Measurements from ENCODE around the gene ETV3L. TPM values are rescaled to one million over a fixed set of nuclear protein-coding genes. Genes with fewer than 3 reads are reported as not detected.
A peak's percentile ranks its signal among the peaks of the same experiment; 100 is the strongest.
"Not testable (repeated sequence)": the region's sequence is repeated elsewhere in the genome, so short reads cannot be mapped to it uniquely, and the experiment has no call there.

ETV3L gene
- total and polyA plus RNA-seq, 2 experiments from 2014 or later, result not detected

GRCh38 chr1:157069601-157070000 is 30.0 kb downstream of the ETV3L start:
- no peaks in the 10 kb centered on the region for H3K36me3 ChIP-seq (ENCODE audit: insufficient read depth)
- peaks cover 1% of the 10 kb centered on the region for H3K27me3 Mint-ChIP-seq (ENCODE audit: insufficient read depth, low read depth, poor library complexity)
- H3F3A ChIP-seq (replicated peaks; ENCODE audit: low read depth), result no peaks in the 10 kb centered on the region
- no peaks in the 10 kb centered on the region for H3K27me3 ChIP-seq (ENCODE audit: insufficient read depth)
- H3K27ac Mint-ChIP-seq, result no peak overlapping the region
- no peaks in the 10 kb centered on the region for H3K4me1 ChIP-seq (ENCODE audit: insufficient read depth)
- no peak overlapping the region for H3K4me3 ChIP-seq
- no peaks in the 10 kb centered on the region for H3K9me2 ChIP-seq (ENCODE audit: insufficient read depth)
- 0 out of 2 replicates have a peak overlapping the region, but pooled peaks have one; percentile 28 for H2AFZ ChIP-seq
- no peak overlapping the region for H3K27ac ChIP-seq (ENCODE audit: low read depth)
- no peaks in the 10 kb centered on the region for H3K9me3 Mint-ChIP-seq
- no peak overlapping the region for H3K4me2 ChIP-seq
- no peaks in the 10 kb centered on the region for H3K36me3 Mint-ChIP-seq (ENCODE audit: low read depth)
- H3K4me1 Mint-ChIP-seq, result peaks cover 9% of the 10 kb centered on the region; the same call in 2 of the 3 replicates
- H3K79me2 ChIP-seq (replicated peaks; ENCODE audit: insufficient read depth), result no peaks in the 10 kb centered on the region
- ATAC-seq, result peak; percentile 79
- TF ChIP-seq JUNB (IDR thresholded peaks at IDR 0.05; ENCODE audit: unreplicated experiment), result no peak
- no peak for TF ChIP-seq POLR2AphosphoS5 (IDR thresholded peaks at IDR 0.05; ENCODE audit: low read depth)
- no peak for TF ChIP-seq ZNF462 (CRISPR knock-in tag; IDR thresholded peaks at IDR 0.05)
- TF ChIP-seq, protein P1, sequence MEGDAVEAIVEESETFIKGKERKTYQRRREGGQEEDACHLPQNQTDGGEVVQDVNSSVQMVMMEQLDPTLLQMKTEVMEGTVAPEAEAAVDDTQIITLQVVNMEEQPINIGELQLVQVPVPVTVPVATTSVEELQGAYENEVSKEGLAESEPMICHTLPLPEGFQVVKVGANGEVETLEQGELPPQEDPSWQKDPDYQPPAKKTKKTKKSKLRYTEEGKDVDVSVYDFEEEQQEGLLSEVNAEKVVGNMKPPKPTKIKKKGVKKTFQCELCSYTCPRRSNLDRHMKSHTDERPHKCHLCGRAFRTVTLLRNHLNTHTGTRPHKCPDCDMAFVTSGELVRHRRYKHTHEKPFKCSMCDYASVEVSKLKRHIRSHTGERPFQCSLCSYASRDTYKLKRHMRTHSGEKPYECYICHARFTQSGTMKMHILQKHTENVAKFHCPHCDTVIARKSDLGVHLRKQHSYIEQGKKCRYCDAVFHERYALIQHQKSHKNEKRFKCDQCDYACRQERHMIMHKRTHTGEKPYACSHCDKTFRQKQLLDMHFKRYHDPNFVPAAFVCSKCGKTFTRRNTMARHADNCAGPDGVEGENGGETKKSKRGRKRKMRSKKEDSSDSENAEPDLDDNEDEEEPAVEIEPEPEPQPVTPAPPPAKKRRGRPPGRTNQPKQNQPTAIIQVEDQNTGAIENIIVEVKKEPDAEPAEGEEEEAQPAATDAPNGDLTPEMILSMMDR (conservative IDR thresholded peaks at IDR 0.05; ENCODE audit: low read depth in 2 of 2), result no peak
- no peak for TF ChIP-seq CREB1 (CRISPR knock-in tag; IDR thresholded peaks at IDR 0.05; ENCODE audit: low read depth)
- TF ChIP-seq ZNF114 (CRISPR knock-in tag; IDR thresholded peaks at IDR 0.05), result no peak
- TF ChIP-seq STAT1 (IDR thresholded peaks at IDR 0.05; ENCODE audit: unreplicated experiment), result no peak
- no peaks in the 10 kb centered on the region for H4K20me1 ChIP-seq (replicated peaks; ENCODE audit: insufficient read depth)
- no peak overlapping the region for H3K4me3 Mint-ChIP-seq
- DNase-seq (ENCODE audit: low spot score), result no peak

- not testable (repeated sequence) for H3K4me3 Mint-ChIP-seq; H3K4me3 ChIP-seq; H3K27me3 ChIP-seq (ENCODE audit: insufficient read depth); H3K4me1 ChIP-seq (ENCODE audit: insufficient read depth); ATAC-seq; H3K36me3 ChIP-seq (ENCODE audit: insufficient read depth); H3K27ac Mint-ChIP-seq; H3K4me1 Mint-ChIP-seq; H3K4me2 ChIP-seq; H3K9me3 Mint-ChIP-seq; H3K9me2 ChIP-seq (ENCODE audit: insufficient read depth); H3F3A ChIP-seq (replicated peaks; ENCODE audit: low read depth); H4K20me1 ChIP-seq (replicated peaks; ENCODE audit: insufficient read depth); H3K79me2 ChIP-seq (replicated peaks; ENCODE audit: insufficient read depth); H3K36me3 Mint-ChIP-seq (ENCODE audit: low read depth); H3K27me3 Mint-ChIP-seq (ENCODE audit: insufficient read depth, low read depth, poor library complexity); DNase-seq (ENCODE audit: low spot score); H3K27ac ChIP-seq (ENCODE audit: low read depth)
- H2AFZ ChIP-seq, result peak overlapping the region; percentile 28; the same call in 1 of the 2 replicates
Observed at GRCh38 chr1:157059241-157059640, 40.4 kb downstream of the ETV3L start.
